Measurements from ENCODE around the gene SLFN13. TPM values are rescaled to one million over a fixed set of nuclear protein-coding genes. Genes with fewer than 3 reads are reported as not detected.
A peak's percentile ranks its signal among the peaks of the same experiment; 100 is the strongest.

SLFN13 gene, protein sequence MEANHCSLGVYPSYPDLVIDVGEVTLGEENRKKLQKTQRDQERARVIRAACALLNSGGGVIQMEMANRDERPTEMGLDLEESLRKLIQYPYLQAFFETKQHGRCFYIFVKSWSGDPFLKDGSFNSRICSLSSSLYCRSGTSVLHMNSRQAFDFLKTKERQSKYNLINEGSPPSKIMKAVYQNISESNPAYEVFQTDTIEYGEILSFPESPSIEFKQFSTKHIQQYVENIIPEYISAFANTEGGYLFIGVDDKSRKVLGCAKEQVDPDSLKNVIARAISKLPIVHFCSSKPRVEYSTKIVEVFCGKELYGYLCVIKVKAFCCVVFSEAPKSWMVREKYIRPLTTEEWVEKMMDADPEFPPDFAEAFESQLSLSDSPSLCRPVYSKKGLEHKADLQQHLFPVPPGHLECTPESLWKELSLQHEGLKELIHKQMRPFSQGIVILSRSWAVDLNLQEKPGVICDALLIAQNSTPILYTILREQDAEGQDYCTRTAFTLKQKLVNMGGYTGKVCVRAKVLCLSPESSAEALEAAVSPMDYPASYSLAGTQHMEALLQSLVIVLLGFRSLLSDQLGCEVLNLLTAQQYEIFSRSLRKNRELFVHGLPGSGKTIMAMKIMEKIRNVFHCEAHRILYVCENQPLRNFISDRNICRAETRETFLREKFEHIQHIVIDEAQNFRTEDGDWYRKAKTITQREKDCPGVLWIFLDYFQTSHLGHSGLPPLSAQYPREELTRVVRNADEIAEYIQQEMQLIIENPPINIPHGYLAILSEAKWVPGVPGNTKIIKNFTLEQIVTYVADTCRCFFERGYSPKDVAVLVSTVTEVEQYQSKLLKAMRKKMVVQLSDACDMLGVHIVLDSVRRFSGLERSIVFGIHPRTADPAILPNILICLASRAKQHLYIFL
- 10 to 100 TPM; 28.1 to 36.5 TPM for total RNA-seq
- total RNA-seq = 42.3 to 45.3 reads per million in 2 donors

DNA sequence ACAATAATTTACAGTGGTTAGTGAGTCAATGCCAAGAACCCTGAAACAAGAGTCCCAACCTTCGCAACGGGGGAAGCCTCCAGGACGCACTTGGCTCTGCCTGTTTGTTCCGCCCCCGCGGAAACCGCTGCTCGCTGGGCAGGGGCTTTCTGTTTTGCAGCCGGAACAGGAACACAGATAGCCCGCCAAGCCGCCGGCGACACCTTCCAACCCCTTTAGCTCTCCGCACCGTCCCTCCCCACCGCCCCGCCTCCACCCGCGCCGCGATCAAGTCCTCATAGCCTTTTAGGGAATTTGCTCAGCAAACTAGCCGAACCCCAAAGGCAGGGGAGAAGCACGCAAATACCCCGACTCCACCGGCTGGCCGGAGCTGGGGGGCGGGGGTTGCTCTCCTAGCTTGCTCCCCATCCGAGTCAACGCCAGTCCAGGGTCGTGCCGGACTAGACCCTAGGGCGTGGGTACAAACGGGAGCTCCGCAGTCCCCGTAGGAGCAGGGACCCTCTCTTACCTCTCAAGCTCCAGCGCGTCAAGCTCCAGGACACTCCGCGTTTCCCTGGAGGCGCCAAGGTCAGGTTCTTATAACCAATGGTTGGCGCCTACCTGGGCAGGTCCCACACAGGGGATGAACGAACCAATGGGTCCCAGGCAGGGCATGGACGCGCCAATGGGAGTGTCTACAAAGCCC, at the start of gene SLFN13:
Gene SLFN13 (minus strand): TSS at position 553 of the 685 bp plus-strand sequence. CDS start 3,086 bp downstream, outside the sequence.
- no peaks in the 10 kb centered on the region for H3K9me3 ChIP-seq (ENCODE audit: control insufficient read depth, low read length, poor library complexity, severe bottlenecking)
- Mint-ChIP-seq H3K4me1 (peaks cover 3% of the 10 kb centered on the region), H3K27me3 (no peaks in the 10 kb centered on the region), H3K36me3 (ENCODE audit: low read depth) (peaks cover 4% of the 10 kb centered on the region), H3K27ac (peak within 1 kb of the TSS; percentile 74), H3K4me3 (peak within 1 kb of the TSS; percentile 85)
- ATAC-seq (peak; percentile 97), DNase-seq (peak; percentile 61 to 69 (median 63))

DNA sequence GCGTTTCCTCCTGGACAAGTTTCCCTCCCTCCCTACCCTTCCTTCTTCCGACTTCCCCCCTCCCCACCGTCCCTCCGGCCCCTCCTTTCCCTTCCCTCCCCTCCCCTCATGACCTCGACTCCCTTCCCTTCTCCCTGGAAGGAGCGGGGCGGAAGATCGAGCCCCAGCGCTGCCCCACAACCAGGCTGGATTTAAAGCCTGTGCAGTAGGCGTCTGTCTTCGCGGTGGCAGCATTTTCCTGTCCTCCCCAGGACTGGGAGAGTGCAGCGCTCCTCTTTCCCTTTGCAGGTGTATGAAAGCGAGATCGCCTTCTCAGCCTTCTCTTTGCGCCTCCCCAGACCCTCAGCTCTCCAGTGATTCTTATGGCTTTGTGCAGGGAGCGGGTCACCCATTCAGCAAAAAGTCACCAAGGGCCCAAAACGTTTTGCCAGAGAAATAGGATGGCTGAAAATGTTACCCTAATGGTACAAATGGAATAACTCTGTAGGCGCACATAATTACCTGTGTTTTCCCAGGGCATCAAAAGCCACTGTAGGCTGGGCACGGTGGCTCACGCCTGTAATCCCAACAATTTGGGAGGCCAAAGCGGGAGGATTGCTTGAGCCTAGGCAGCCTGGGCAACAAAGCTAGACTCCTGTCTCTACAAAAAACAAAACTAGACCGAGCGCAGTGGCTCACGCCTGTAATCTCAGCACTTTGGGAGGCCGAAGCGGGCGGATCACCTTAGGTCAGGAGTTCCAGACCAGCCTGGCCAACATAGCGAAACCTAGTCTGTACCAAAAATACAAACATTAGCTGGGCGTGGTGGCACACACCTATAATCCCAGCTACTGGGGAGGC, 48.1 kb upstream of the SLFN13 start:
- Mint-ChIP-seq H3K27me3 (no peaks in the 10 kb centered on the region), H3K4me1 (peaks cover 40% of the 10 kb centered on the region), H3K4me3 (no peak overlapping the region), H3K27ac (no peak overlapping the region), H3K36me3 (ENCODE audit: low read depth) (peaks cover under 1% of the 10 kb centered on the region)
- H3K9me3 ChIP-seq (ENCODE audit: control insufficient read depth, low read length, poor library complexity, severe bottlenecking) = no peaks in the 10 kb centered on the region
- no peak for ATAC-seq
- DNase-seq = no peak

DNA sequence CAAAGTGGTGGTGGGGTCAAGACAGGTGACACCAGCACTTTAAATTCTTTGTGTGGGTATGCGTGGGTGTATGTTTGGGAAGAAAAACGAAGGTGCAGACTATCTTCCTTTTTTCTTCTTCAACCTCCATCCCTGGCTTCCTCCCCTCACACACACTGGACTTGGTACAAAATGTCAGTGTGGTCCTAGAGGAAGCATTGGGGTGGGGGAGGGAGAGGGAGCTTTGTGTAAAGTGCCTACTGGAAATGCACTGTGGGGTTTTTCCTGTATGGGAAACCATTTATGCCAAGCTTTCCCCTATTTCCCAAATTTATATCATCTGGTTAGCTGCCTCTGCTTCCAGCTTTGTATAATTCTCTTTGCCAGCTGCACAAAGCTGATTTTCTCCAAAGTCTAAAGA, 44.5 kb upstream of the SLFN13 start:
- no peaks in the 10 kb centered on the region for H3K9me3 ChIP-seq (ENCODE audit: control insufficient read depth, low read length, poor library complexity, severe bottlenecking)
- H3K27ac Mint-ChIP-seq = no peak overlapping the region

DNA sequence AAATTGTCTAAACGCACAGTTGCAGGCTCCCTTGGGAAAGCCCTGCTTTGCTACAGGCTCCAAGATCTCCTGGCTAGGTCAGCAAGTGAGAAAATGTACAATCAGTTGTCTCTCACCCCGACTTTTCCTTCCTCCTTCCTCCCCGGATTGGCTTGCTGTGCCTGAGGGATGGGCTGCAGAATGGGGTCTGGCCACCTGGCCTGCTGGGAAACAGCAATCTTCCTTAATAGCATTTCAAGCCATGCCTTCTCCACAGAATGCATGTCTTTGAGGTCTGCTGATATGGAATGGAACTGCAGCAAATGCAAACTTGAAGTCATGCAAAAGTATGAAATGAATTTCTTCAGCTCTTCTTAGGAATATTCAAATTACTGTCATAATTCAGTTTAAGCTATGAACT, 42.9 kb upstream of the SLFN13 start:
- Mint-ChIP-seq H3K27me3 (no peaks in the 10 kb centered on the region), H3K4me3 (no peak overlapping the region), H3K4me1 (peaks cover 49% of the 10 kb centered on the region), H3K27ac (peak overlapping the region; percentile 80), H3K36me3 (ENCODE audit: low read depth) (no peaks in the 10 kb centered on the region)
- H3K9me3 ChIP-seq (ENCODE audit: control insufficient read depth, low read length, poor library complexity, severe bottlenecking) = no peaks in the 10 kb centered on the region
- no peak for ATAC-seq
- DNase-seq = no peak

More for the DNA sequence above, 44.5 kb upstream of the SLFN13 start:
- ATAC-seq (no peak), DNase-seq (no peak)
- Mint-ChIP-seq H3K36me3 (ENCODE audit: low read depth) (no peaks in the 10 kb centered on the region), H3K4me3 (no peak overlapping the region), H3K27me3 (no peaks in the 10 kb centered on the region), H3K4me1 (peaks cover 41% of the 10 kb centered on the region)

DNA sequence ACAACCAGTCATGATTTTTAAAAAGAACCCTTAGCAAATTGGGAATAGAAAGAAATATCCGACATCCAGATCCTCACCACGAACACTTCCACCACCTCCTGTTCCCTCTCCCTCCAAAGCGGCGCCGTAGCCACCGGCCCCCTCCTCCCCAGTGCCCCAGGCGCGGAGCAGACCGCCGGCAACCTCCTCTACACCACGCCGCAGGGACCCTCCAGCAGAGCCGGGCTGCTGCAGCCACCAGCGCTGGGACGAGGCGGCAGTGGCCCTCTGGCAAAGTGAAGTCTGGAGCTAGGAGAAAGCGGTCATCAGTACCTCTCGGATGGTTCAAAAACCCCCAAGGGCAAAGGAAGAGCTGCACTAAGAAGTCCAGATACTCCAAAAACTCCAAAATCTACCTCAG, 41.4 kb upstream of the SLFN13 start:
- no peaks in the 10 kb centered on the region for H3K36me3 Mint-ChIP-seq (ENCODE audit: low read depth)
- DNase-seq (no peak), ATAC-seq (no peak)
- H3K27ac Mint-ChIP-seq = no peak overlapping the region
- no peaks in the 10 kb centered on the region for H3K9me3 ChIP-seq (ENCODE audit: control insufficient read depth, low read length, poor library complexity, severe bottlenecking)
- H3K4me3 Mint-ChIP-seq = no peak overlapping the region
- peaks cover 58% of the 10 kb centered on the region for H3K4me1 Mint-ChIP-seq
- H3K27me3 Mint-ChIP-seq = no peaks in the 10 kb centered on the region

DNA sequence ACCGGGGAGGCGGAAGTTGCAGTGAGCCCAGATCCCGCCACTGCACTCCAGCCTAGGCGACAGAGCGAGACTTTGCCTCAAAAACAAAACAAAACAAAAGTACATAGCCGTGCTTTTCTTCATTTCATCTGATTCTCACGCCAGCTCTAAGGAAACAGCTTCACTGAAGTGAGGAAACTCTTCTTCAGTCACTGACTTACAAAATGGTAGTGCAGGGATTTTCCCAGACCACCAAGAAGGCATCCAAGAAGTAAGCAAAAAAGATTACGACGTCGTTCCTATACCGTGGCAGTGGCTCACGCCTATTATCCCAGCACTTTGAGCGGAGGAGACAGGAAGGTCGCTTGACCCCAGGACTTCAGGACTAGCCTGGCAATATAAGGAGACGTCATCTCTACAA, 40.4 kb upstream of the SLFN13 start:
- Mint-ChIP-seq H3K27ac (peak overlapping the region; percentile 97), H3K4me1 (peaks cover 62% of the 10 kb centered on the region), H3K36me3 (ENCODE audit: low read depth) (peaks cover 2% of the 10 kb centered on the region), H3K4me3 (peak overlapping the region; percentile 96), H3K27me3 (no peaks in the 10 kb centered on the region)
- DNase-seq (no peak), ATAC-seq (no peak)
- H3K9me3 ChIP-seq (ENCODE audit: control insufficient read depth, low read length, poor library complexity, severe bottlenecking) = no peaks in the 10 kb centered on the region

DNA sequence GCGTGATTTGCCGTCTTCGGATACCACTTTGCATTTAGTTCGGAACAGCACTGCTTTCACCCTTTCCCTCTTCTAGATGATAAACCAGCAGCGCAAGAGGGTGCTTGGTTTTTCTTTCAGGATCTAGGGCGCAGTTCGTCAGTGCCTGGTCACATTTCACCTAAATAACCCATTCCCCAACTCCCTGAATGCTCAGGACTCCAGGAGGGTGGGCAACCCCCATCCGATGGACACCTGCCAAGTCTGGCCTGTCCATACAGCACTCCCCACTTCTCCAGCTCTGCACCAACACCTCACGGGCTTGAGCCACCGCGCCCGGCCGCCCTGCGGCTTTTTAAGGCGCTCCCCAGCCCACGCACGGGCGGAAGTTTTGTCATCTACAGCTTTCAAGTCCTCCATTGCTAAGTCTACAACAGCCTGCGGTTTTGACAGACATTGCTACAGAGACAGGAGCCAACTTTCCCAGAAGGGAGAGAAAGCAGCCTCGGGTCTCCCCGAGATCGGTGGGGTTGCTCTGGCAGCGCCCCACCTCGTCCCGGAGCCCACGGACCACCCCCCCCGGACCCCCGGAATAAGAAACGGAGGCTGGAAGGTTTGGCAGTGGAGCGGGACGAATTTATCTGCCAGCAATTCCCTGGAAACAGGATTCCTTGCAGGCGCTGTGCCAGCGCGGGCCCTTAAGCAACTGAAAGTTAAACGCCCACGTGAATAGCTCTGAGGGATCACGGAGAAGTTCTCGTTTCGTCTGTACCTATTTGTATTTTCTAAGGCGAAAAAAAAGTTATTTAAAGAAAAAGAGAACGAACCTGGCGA, 38.6 kb upstream of the SLFN13 start:
- no peaks in the 10 kb centered on the region for H3K9me3 ChIP-seq (ENCODE audit: control insufficient read depth, low read length, poor library complexity, severe bottlenecking)
- DNase-seq = peak; percentile 44 to 53 (median 46)
- H3K4me3 Mint-ChIP-seq = peak overlapping the region; percentile 96
- no peaks in the 10 kb centered on the region for H3K27me3 Mint-ChIP-seq
- H3K36me3 Mint-ChIP-seq (ENCODE audit: low read depth) = peaks cover 7% of the 10 kb centered on the region
- peak; percentile 80 for ATAC-seq
- peaks cover 49% of the 10 kb centered on the region for H3K4me1 Mint-ChIP-seq
- peak overlapping the region; percentile 97 for H3K27ac Mint-ChIP-seq

DNA sequence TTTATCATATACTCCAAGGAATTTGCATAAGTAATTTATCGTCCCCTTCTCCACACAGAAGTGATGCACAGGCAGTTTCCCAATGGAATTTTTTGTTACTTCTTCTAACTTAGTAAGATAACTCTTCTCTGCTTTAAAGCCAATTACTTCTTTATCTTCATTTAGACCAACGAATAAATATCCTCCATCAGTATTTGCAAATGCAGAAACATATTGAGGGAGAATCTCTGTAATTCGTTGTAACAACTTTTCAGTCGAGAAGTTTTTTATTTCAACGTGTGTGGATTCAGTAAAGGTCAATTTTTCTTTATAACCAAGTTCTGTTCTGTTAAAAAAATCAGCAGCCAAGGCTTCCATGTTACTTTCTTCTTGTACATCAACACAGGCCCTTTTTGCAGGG, 30.7 kb upstream of the SLFN13 start:
- DNase-seq (no peak), ATAC-seq (no peak)
- no peak overlapping the region for H3K4me3 Mint-ChIP-seq
- H3K27ac Mint-ChIP-seq = peak overlapping the region; percentile 39
- no peaks in the 10 kb centered on the region for H3K9me3 ChIP-seq (ENCODE audit: control insufficient read depth, low read length, poor library complexity, severe bottlenecking)
- no peaks in the 10 kb centered on the region for H3K27me3 Mint-ChIP-seq
- peaks cover 25% of the 10 kb centered on the region for H3K36me3 Mint-ChIP-seq (ENCODE audit: low read depth)
- H3K4me1 Mint-ChIP-seq = peaks cover 33% of the 10 kb centered on the region

DNA sequence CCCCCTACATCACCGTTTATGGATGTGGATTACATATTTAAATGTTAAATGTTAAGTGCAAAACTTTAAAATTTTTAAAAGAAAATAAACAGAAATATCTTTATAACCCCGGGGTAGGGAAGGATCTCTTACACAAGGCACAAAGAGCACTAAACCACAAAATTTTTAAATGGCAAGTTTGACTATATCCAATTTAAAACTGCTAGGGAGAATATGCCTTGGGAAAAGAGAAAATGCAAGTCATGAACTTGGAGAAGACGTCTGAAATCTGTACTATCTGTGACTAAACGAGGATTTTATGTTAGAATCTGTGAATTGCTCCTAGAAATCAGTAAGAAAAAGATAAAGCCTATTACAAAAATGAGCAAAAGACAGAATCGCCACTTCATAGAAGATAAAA, 28.7 kb upstream of the SLFN13 start:
- no peaks in the 10 kb centered on the region for H3K9me3 ChIP-seq (ENCODE audit: control insufficient read depth, low read length, poor library complexity, severe bottlenecking)
- no peak for ATAC-seq
- Mint-ChIP-seq H3K36me3 (ENCODE audit: low read depth) (peaks cover 18% of the 10 kb centered on the region), H3K27me3 (no peaks in the 10 kb centered on the region), H3K4me3 (no peak overlapping the region), H3K4me1 (peaks cover 30% of the 10 kb centered on the region), H3K27ac (peak overlapping the region; percentile 35)
- no peak for DNase-seq

DNA sequence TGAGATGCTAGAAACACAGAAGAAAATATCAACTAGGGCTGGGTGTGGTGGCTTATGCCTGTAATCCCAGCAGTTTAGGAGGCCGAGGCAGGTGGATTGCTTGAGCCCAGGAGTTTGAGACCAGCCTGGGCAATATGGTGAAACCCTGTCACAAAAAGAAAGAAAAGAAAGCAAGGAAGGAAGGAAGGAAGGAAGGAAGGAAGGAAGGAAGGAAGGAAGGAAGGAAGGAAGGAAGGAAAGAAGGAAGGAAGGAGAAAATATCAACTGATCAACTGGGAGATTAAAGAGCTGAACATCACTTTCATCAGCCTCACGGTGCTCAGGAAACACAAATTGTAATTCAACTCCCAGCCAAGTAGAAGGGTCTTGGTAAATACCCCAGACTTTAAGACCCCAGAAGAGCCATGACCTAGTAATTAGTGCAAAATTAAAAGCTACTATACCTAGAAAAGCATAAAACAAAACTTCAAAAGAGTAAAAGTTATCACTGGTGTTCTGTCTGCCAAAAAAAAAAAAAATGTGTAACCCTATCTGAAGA, 27.8 kb upstream of the SLFN13 start:
- Mint-ChIP-seq H3K4me1 (peaks cover 27% of the 10 kb centered on the region), H3K27ac (peak overlapping the region; percentile 3), H3K27me3 (no peaks in the 10 kb centered on the region), H3K4me3 (no peak overlapping the region), H3K36me3 (ENCODE audit: low read depth) (peaks cover 17% of the 10 kb centered on the region)
- ATAC-seq = no peak
- DNase-seq = no peak
- no peaks in the 10 kb centered on the region for H3K9me3 ChIP-seq (ENCODE audit: control insufficient read depth, low read length, poor library complexity, severe bottlenecking)

DNA sequence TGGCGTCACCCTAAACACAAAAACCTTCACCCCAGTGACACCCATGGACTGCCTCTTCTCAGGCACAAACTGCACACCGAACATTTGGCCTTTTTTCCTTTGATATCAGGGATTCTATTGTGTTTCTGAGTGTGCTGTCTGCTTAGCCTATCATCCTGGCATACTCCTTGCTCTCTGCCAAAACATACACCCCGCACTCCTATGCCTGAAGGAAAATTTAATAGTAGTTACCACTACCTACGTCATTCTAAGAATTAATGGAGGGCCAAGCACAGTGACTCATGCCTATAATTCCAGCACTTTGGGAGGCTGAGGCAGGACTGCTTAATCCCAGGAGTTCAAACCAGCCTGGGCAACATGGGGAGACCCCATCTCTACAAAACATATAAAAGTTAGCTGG, 19.9 kb upstream of the SLFN13 start:
- no peaks in the 10 kb centered on the region for H3K9me3 ChIP-seq (ENCODE audit: control insufficient read depth, low read length, poor library complexity, severe bottlenecking)
- DNase-seq (no peak), ATAC-seq (no peak)
- peak overlapping the region; percentile 4 for H3K4me3 Mint-ChIP-seq
- H3K36me3 Mint-ChIP-seq (ENCODE audit: low read depth) = no peaks in the 10 kb centered on the region
- no peaks in the 10 kb centered on the region for H3K27me3 Mint-ChIP-seq
- peaks cover 13% of the 10 kb centered on the region for H3K4me1 Mint-ChIP-seq
- no peak overlapping the region for H3K27ac Mint-ChIP-seq
